ENCODE results near the gene BOK. TPM values are rescaled to one million over a fixed set of nuclear protein-coding genes. Genes with fewer than 3 reads are reported as not detected.

The BOK gene
- total and polyA plus RNA-seq, 9 of the 15 experiments (the other 6 are each of a cell fraction or from before 2014, with no cell fraction given), result 0.03 to 3.3 (median 2.0) TPM; not detected in 1

DNA sequence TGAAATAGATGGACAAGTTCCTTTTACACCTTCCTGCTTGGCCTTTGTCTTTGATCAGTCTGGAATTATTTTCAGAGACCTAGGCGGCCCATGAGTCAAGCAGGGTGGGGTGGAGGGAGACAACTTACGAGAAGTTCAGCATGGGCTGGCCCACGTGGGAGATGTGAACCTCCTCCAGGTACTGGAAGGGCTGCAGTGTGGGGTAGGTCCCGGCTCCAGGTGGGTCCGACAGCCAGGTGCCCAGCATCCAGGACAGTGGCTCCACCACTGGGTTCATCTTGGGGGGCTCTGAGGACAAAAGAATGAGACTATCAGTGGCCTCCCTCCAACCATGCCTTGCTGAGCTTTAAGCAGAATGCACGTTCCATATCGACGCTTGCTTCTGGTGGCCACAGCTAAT is 47.6 kb downstream of the BOK start:
- TF ChIP-seq, protein P1, sequence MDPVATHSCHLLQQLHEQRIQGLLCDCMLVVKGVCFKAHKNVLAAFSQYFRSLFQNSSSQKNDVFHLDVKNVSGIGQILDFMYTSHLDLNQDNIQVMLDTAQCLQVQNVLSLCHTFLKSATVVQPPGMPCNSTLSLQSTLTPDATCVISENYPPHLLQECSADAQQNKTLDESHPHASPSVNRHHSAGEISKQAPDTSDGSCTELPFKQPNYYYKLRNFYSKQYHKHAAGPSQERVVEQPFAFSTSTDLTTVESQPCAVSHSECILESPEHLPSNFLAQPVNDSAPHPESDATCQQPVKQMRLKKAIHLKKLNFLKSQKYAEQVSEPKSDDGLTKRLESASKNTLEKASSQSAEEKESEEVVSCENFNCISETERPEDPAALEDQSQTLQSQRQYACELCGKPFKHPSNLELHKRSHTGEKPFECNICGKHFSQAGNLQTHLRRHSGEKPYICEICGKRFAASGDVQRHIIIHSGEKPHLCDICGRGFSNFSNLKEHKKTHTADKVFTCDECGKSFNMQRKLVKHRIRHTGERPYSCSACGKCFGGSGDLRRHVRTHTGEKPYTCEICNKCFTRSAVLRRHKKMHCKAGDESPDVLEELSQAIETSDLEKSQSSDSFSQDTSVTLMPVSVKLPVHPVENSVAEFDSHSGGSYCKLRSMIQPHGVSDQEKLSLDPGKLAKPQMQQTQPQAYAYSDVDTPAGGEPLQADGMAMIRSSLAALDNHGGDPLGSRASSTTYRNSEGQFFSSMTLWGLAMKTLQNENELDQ (CRISPR knock-in tag; IDR thresholded peaks at IDR 0.05; ENCODE audit: borderline replicate concordance), result no peak
- TF ChIP-seq ZNF124 (CRISPR knock-in tag; IDR thresholded peaks at IDR 0.05), result no peak
- no peak for TF ChIP-seq NFE2 (IDR thresholded peaks at IDR 0.05; ENCODE audit: low read depth)
- TF ChIP-seq ZNF785 (CRISPR knock-in tag; IDR thresholded peaks at IDR 0.05), result no peak
- TF ChIP-seq STAG1 (CRISPR knock-in tag; IDR thresholded peaks at IDR 0.05; ENCODE audit: borderline replicate concordance), result no peak
- TF ChIP-seq ZNF644 (tag; IDR thresholded peaks at IDR 0.05; ENCODE audit: low read depth), result no peak
- no peak for TF ChIP-seq NELFE (IDR thresholded peaks at IDR 0.05; ENCODE audit: insufficient read depth, insufficient read length)
- TF ChIP-seq, protein P2, sequence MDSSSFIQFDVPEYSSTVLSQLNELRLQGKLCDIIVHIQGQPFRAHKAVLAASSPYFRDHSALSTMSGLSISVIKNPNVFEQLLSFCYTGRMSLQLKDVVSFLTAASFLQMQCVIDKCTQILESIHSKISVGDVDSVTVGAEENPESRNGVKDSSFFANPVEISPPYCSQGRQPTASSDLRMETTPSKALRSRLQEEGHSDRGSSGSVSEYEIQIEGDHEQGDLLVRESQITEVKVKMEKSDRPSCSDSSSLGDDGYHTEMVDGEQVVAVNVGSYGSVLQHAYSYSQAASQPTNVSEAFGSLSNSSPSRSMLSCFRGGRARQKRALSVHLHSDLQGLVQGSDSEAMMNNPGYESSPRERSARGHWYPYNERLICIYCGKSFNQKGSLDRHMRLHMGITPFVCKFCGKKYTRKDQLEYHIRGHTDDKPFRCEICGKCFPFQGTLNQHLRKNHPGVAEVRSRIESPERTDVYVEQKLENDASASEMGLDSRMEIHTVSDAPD (CRISPR knock-in tag; IDR thresholded peaks at IDR 0.05), result no peak
- no peak for TF ChIP-seq KHSRP (IDR thresholded peaks at IDR 0.05)
- TF ChIP-seq HDGF (IDR thresholded peaks at IDR 0.05), result no peak
- TF ChIP-seq RFX5 (IDR thresholded peaks at IDR 0.05; ENCODE audit: low read depth, low read length), result no peak
- TF ChIP-seq SMAD1 (IDR thresholded peaks at IDR 0.05; ENCODE audit: low read depth, low read length, partially characterized antibody), result no peak
- TF ChIP-seq ZNF384 (IDR thresholded peaks at IDR 0.05; ENCODE audit: low read depth, low read length), result no peak
- TF ChIP-seq TAL1 (IDR thresholded peaks at IDR 0.05), result no peak
- no peak for TF ChIP-seq POLR3G (IDR thresholded peaks at IDR 0.05; ENCODE audit: extremely low read depth, insufficient read length, insufficient replicate concordance)
- no peak for TF ChIP-seq NCOA4 (IDR thresholded peaks at IDR 0.05; ENCODE audit: partially characterized antibody)
- no peak for TF ChIP-seq KLF1 (tag; IDR thresholded peaks at IDR 0.05)
- TF ChIP-seq, protein P3, sequence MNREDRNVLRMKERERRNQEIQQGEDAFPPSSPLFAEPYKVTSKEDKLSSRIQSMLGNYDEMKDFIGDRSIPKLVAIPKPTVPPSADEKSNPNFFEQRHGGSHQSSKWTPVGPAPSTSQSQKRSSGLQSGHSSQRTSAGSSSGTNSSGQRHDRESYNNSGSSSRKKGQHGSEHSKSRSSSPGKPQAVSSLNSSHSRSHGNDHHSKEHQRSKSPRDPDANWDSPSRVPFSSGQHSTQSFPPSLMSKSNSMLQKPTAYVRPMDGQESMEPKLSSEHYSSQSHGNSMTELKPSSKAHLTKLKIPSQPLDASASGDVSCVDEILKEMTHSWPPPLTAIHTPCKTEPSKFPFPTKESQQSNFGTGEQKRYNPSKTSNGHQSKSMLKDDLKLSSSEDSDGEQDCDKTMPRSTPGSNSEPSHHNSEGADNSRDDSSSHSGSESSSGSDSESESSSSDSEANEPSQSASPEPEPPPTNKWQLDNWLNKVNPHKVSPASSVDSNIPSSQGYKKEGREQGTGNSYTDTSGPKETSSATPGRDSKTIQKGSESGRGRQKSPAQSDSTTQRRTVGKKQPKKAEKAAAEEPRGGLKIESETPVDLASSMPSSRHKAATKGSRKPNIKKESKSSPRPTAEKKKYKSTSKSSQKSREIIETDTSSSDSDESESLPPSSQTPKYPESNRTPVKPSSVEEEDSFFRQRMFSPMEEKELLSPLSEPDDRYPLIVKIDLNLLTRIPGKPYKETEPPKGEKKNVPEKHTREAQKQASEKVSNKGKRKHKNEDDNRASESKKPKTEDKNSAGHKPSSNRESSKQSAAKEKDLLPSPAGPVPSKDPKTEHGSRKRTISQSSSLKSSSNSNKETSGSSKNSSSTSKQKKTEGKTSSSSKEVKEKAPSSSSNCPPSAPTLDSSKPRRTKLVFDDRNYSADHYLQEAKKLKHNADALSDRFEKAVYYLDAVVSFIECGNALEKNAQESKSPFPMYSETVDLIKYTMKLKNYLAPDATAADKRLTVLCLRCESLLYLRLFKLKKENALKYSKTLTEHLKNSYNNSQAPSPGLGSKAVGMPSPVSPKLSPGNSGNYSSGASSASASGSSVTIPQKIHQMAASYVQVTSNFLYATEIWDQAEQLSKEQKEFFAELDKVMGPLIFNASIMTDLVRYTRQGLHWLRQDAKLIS (CRISPR knock-in tag; IDR thresholded peaks at IDR 0.05), result no peak
- no peak for TF ChIP-seq SMARCA5 (IDR thresholded peaks at IDR 0.05)

More for the DNA sequence above, 47.6 kb downstream of the BOK start:
- DNase-seq (ENCODE audit: extremely low read depth in 1 of 4, low spot score in 3 of 4) (no peak), ATAC-seq (no peak), FAIRE-seq (no peak)
- Histone ChIP-seq H3K9me3 (replicated peaks; ENCODE audit: control insufficient read depth, insufficient read depth, low read depth, low read length) (no peaks in the 10 kb centered on the region), H3K9me1 (ENCODE audit: control insufficient read depth, insufficient read depth, low read length) (no peaks in the 10 kb centered on the region), H3K79me2 (ENCODE audit: control insufficient read depth, insufficient read depth, low read length) (peaks cover 30% of the 10 kb centered on the region), H3K9ac (ENCODE audit: insufficient read depth in 1 of 2, low read depth in 2 of 2, low read length in 2 of 2) (no peak overlapping the region), H4K20me1 (replicated peaks; ENCODE audit: control insufficient read depth, insufficient read depth, low read length) (no peaks in the 10 kb centered on the region), H2AFZ (ENCODE audit: low read depth, low read length) (no peak overlapping the region), H3K27ac (ENCODE audit: extremely low read depth, low read depth, low read length) (no peak overlapping the region), H3K27me3 (ENCODE audit: control insufficient read depth in 2 of 2, insufficient read depth in 2 of 2, low read length in 2 of 2) (no peaks in the 10 kb centered on the region), H3K4me3 (no peak overlapping the region), H3K4me1 (replicated peaks in 1 of 2; ENCODE audit: control insufficient read depth in 2 of 2, insufficient read depth in 2 of 2, low read length in 2 of 2) (peaks cover 0 to 22% of the 10 kb centered on the region in 2 experiments; a peak in 3 of 5 replicates), H3K4me2 (ENCODE audit: insufficient read depth, low read length) (no peak overlapping the region), H3K36me3 (ENCODE audit: control insufficient read depth, insufficient read depth, low read length) (peaks cover 62% of the 10 kb centered on the region; the same call in 2 of the 3 replicates)
- no TSS peak for BruUV-seq (replicated peaks)
- 90% methylated on average over 2 of the region's 8 CpGs for WGBS (ENCODE audit: insufficient coverage, low coverage, missing lambda C conversion rate)
- in situ Hi-C loops (cut with MboI), result no loop called here
- ChIA-PET CTCF (ENCODE audit: low intra/inter-chr PET ratio) (no interaction called here), POLR2A (no interaction called here)
- intact Hi-C loops (cut with micrococcal nuclease), result no loop called here

Data from K562 (cell line).